Prostate gland (tissue), 2 donors: ENCODE data around the gene SPATA4.

Source experiments
- CTCF ChIP-seq, 4 experiments: fragments of 200-600 bp in 2 of 4; fragments of 450-650 bp in 2 of 4; sonication (generic) in 2 of 4; IDR thresholded peaks; 1 replicate in 3 of 4; 2 replicates in 1 of 4; pipeline ENCODE4 v1.5.1; 2016 to 2019; ENCODE audit warnings: antibody characterized with exemption in 4 of 4, mild to moderate bottlenecking in 2 of 4, moderate library complexity in 2 of 4
- POLR2A ChIP-seq: fragments of 450-650 bp; IDR thresholded peaks from one replicate; pipeline ENCODE4 v1.6.1; 2016; ENCODE audit warnings: antibody characterized with exemption, mild to moderate bottlenecking

- TF ChIP-seq CTCF (IDR thresholded peaks at IDR 0.05) (no peak), POLR2A (no peak)
Observed at GRCh38 chr4:176149680-176150355, 45.6 kb downstream of the SPATA4 start.
